CD1c-positive myeloid dendritic cell (primary cell): ENCODE measurements around the gene RBM38.
"Not testable (repeated sequence)": the region's sequence is repeated elsewhere in the genome, so short reads cannot be mapped to it uniquely, and the experiment has no call there.

ENCODE experiments used
- DNase-seq: peaks from one replicate; pipeline ENCODE4 v3.0.0-alpha.2; 2016; ENCODE audit errors: extremely low spot score

RBM38 gene

GRCh38 chr20:57417830-57418780 is 26.9 kb downstream of the RBM38 start:
- no peak for DNase-seq

GRCh38 chr20:57419479-57419878 is 28.3 kb downstream of the RBM38 start:
- not testable (repeated sequence) for DNase-seq

- no peak for DNase-seq
Measured at GRCh38 chr20:57420571-57421252, 29.5 kb downstream of the RBM38 start.

- no peak for DNase-seq
Measured at GRCh38 chr20:57421253-57422220, 30.3 kb downstream of the RBM38 start.

- no peak for DNase-seq
Measured at GRCh38 chr20:57422254-57422653, 31.1 kb downstream of the RBM38 start.

GRCh38 chr20:57425150-57426013 is 34.2 kb downstream of the RBM38 start:
- DNase-seq = peak; percentile 45

GRCh38 chr20:57426271-57426689 is 35.1 kb downstream of the RBM38 start:
- DNase-seq = no peak

GRCh38 chr20:57426831-57427230 is 35.6 kb downstream of the RBM38 start:
- DNase-seq = no peak

- no peak for DNase-seq
Measured at GRCh38 chr20:57428324-57429158, 37.3 kb downstream of the RBM38 start.

GRCh38 chr20:57429159-57429496 is 37.9 kb downstream of the RBM38 start:
- no peak for DNase-seq

GRCh38 chr20:57429580-57430200 is 38.5 kb downstream of the RBM38 start:
- peak; percentile 91 for DNase-seq

GRCh38 chr20:57430201-57430596 is 39.0 kb downstream of the RBM38 start:
- not testable (repeated sequence) for DNase-seq

GRCh38 chr20:57431539-57431835 is 40.3 kb downstream of the RBM38 start:
- no peak for DNase-seq

GRCh38 chr20:57432480-57432861 is 41.3 kb downstream of the RBM38 start:
- no peak for DNase-seq

GRCh38 chr20:57432862-57433491 is 41.8 kb downstream of the RBM38 start:
- peak; percentile 89 for DNase-seq

- DNase-seq = peak; percentile 28
Measured at GRCh38 chr20:57433657-57434389, 42.6 kb downstream of the RBM38 start.

GRCh38 chr20:57434390-57434700 is 43.1 kb downstream of the RBM38 start:
- peak; percentile 20 for DNase-seq

GRCh38 chr20:57435105-57435497 is 43.9 kb downstream of the RBM38 start:
- DNase-seq = no peak
